ENCODE results near the gene MSTN. TPM values are rescaled to one million over a fixed set of nuclear protein-coding genes. Genes with fewer than 3 reads are reported as not detected.
A peak's percentile ranks its signal among the peaks of the same experiment; 100 is the strongest.

MSTN gene
- total RNA-seq, 1 experiment from 2014 or later, result not detected

- Histone ChIP-seq H3K4me1 (ENCODE audit: insufficient read depth, low read length, poor library complexity, severe bottlenecking) (no peaks in the 10 kb centered on the region), H3K4me3 (ENCODE audit: low read depth, low read length, poor library complexity, severe bottlenecking) (no peak overlapping the region), H3K27ac (ENCODE audit: low read depth, low read length, poor library complexity, severe bottlenecking) (no peak overlapping the region), H3K27me3 (replicated peaks; ENCODE audit: insufficient read depth, low read depth, low read length, poor library complexity) (no peaks in the 10 kb centered on the region), H3K9me3 (ENCODE audit: low read depth, low read length, poor library complexity, severe bottlenecking) (no peaks in the 10 kb centered on the region), H3K36me3 (ENCODE audit: insufficient read depth, low read length, poor library complexity, severe bottlenecking) (no peaks in the 10 kb centered on the region)
- no peak for DNase-seq (ENCODE audit: low spot score)
- POLR2A ChIA-PET (ENCODE audit: low non-redundant PET), result no interaction called here
- TF ChIP-seq, protein P1, sequence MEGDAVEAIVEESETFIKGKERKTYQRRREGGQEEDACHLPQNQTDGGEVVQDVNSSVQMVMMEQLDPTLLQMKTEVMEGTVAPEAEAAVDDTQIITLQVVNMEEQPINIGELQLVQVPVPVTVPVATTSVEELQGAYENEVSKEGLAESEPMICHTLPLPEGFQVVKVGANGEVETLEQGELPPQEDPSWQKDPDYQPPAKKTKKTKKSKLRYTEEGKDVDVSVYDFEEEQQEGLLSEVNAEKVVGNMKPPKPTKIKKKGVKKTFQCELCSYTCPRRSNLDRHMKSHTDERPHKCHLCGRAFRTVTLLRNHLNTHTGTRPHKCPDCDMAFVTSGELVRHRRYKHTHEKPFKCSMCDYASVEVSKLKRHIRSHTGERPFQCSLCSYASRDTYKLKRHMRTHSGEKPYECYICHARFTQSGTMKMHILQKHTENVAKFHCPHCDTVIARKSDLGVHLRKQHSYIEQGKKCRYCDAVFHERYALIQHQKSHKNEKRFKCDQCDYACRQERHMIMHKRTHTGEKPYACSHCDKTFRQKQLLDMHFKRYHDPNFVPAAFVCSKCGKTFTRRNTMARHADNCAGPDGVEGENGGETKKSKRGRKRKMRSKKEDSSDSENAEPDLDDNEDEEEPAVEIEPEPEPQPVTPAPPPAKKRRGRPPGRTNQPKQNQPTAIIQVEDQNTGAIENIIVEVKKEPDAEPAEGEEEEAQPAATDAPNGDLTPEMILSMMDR (conservative IDR thresholded peaks at IDR 0.05; ENCODE audit: low read depth, low read length), result no peak
- no peak for TF ChIP-seq EZH2 (IDR thresholded peaks at IDR 0.05; ENCODE audit: borderline replicate concordance, low read depth, low read length, poor library complexity, severe bottlenecking)
- CTCF ChIA-PET, result no interaction called here
- no TSS peak for BruUV-seq (replicated peaks)
- intact Hi-C loops (cut with micrococcal nuclease; ENCODE audit: unreplicated experiment), result no loop called here
Measured at GRCh38 chr2:190075623-190076022, 13.1 kb upstream of the MSTN start.

DNA sequence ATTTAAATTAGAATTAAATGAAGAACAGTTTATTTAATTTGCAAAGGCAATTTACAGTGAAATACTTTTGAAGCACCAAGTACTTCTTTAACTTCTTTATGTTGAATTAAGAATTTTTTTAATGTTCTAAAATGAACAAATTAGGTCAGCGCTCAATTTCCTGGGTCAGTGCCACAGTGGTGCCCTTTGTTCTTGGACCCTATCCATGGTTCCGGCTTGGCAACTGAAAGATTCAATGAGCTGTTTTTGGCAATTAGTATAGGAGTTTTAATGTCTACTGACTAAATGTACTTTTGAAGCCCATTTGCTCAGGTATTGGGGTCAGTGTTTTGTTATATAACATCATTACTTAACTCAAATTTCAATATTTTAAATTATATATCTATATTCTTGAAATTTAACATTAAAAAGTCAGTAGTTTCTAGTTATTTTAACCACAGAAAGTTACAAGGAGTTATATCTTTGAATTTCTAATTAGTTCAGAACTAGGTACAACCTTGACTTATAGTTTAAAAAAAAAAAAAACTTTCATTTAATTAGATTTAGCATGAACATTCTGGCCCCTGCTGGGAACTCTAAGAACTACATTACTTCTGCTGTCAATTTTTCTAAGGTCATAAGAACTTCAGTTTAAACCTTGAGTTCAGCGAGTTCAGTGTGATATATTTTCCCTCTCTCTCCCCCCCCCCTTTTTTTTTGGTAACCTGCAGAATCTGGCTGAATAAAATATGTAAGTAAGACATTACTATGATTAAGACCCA lies 7.6 kb upstream of the MSTN start:
- BruUV-seq (replicated peaks), result no TSS peak
- DNase-seq (ENCODE audit: low spot score), result peak; percentile 73
- Histone ChIP-seq H3K27ac (ENCODE audit: low read depth, low read length, poor library complexity, severe bottlenecking) (no peak overlapping the region), H3K9me3 (ENCODE audit: low read depth, low read length, poor library complexity, severe bottlenecking) (no peaks in the 10 kb centered on the region), H3K4me1 (ENCODE audit: insufficient read depth, low read length, poor library complexity, severe bottlenecking) (peaks cover 4% of the 10 kb centered on the region), H3K4me3 (ENCODE audit: low read depth, low read length, poor library complexity, severe bottlenecking) (no peak overlapping the region), H3K27me3 (replicated peaks; ENCODE audit: insufficient read depth, low read depth, low read length, poor library complexity) (no peaks in the 10 kb centered on the region), H3K36me3 (ENCODE audit: insufficient read depth, low read length, poor library complexity, severe bottlenecking) (no peaks in the 10 kb centered on the region)
- TF ChIP-seq, protein P1 (conservative IDR thresholded peaks at IDR 0.05; ENCODE audit: low read depth, low read length), result peak; percentile 68
- no peak for TF ChIP-seq EZH2 (IDR thresholded peaks at IDR 0.05; ENCODE audit: borderline replicate concordance, low read depth, low read length, poor library complexity, severe bottlenecking)
- ChIA-PET CTCF (no interaction called here), POLR2A (ENCODE audit: low non-redundant PET) (no interaction called here)
- intact Hi-C loops (cut with micrococcal nuclease; ENCODE audit: unreplicated experiment), result loop anchor here (5.0 kb wide), 3 partner anchors 273 to 408 kb away; partner anchors contain the start of gene ASNSD1

- CTCF ChIA-PET, result interaction anchor here (0.6 kb wide), 1 partner anchor 317 kb away, joined by 10 read pairs; no protein-coding TSS in a partner anchor
- no peak for TF ChIP-seq EZH2 (IDR thresholded peaks at IDR 0.05; ENCODE audit: borderline replicate concordance, low read depth, low read length, poor library complexity, severe bottlenecking)
- TF ChIP-seq, protein P1 (conservative IDR thresholded peaks at IDR 0.05; ENCODE audit: low read depth, low read length), result no peak
- H3K4me1 ChIP-seq (ENCODE audit: insufficient read depth, low read length, poor library complexity, severe bottlenecking), result peaks cover 4% of the 10 kb centered on the region
- no peak overlapping the region for H3K27ac ChIP-seq (ENCODE audit: low read depth, low read length, poor library complexity, severe bottlenecking)
- H3K9me3 ChIP-seq (ENCODE audit: low read depth, low read length, poor library complexity, severe bottlenecking), result no peaks in the 10 kb centered on the region
- no TSS peak for BruUV-seq (replicated peaks)
- POLR2A ChIA-PET (ENCODE audit: low non-redundant PET), result no interaction called here
- no peaks in the 10 kb centered on the region for H3K36me3 ChIP-seq (ENCODE audit: insufficient read depth, low read length, poor library complexity, severe bottlenecking)
- no peaks in the 10 kb centered on the region for H3K27me3 ChIP-seq (replicated peaks; ENCODE audit: insufficient read depth, low read depth, low read length, poor library complexity)
- DNase-seq (ENCODE audit: low spot score), result no peak
- no peak overlapping the region for H3K4me3 ChIP-seq (ENCODE audit: low read depth, low read length, poor library complexity, severe bottlenecking)
- intact Hi-C loops (cut with micrococcal nuclease; ENCODE audit: unreplicated experiment), result loop anchor here (5.0 kb wide), 1 partner anchor 406 kb away; the partner anchor contains the start of gene ASNSD1
Measured at GRCh38 chr2:190068764-190069163, 6.2 kb upstream of the MSTN start.
